ENCODE data around the gene DTNA.

GRCh38 chr18:34697233-34697632 is 12.9 kb upstream of the DTNA start:
- TF ChIP-seq CTCF (IDR thresholded peaks at IDR 0.05) (no peak), POLR2A (IDR thresholded peaks at IDR 0.05) (no peak)
